IPS-18c (cell line): ENCODE measurements around the gene ACSL1.

ENCODE experiments used
- H3K4me3 ChIP-seq: 2 replicates; pipeline ENCODE4 v1.7.0; 2013; ENCODE audit warnings: low read depth, mild to moderate bottlenecking, low read length, moderate library complexity; ENCODE audit not compliant: insufficient read depth
- H3K9me3 ChIP-seq: one replicate; pipeline ENCODE4 v1.6.1; 2013; ENCODE audit warnings: mild to moderate bottlenecking, low read length, moderate library complexity; ENCODE audit not compliant: control insufficient read depth, insufficient read depth

ACSL1 gene

DNA sequence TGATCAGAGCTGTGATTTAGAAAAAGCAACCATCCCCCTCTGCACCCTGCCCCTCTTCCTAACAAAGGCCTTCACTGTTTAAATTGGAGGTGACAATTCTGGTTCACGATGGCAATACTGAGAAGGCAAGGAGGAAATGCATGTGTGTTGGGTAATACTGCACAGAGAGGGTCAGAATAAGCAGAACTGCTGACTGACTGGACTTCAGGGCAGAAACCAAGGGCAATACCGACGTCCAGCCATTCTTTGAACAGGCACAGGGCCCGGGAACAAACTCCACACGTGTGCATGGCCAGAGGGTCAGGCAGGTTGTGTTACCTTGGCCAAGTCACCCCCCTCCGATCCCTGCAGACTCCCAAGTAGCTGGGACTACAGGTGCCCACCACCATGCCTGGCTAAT is 6.0 kb downstream of the ACSL1 start:
- H3K9me3 ChIP-seq = no peaks in the 10 kb centered on the region
- H3K4me3 ChIP-seq = no peak overlapping the region

DNA sequence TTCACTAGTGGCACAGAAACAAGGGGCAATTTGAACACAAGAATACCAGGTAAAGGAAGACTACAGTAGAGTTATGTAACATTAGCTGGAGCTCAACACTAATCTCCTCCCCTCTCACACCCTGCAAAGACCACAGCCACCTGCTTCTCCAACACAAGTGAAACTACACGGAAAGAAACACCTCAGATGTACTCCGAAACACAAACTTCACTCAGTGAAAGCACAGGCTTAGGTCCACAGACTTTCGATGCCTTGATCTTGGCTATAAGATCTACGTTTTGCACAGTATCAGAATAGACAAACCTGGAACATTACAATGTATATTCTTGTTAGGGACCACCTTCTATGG is 7.6 kb downstream of the ACSL1 start:
- Histone ChIP-seq H3K4me3 (no peak overlapping the region), H3K9me3 (no peaks in the 10 kb centered on the region)

DNA sequence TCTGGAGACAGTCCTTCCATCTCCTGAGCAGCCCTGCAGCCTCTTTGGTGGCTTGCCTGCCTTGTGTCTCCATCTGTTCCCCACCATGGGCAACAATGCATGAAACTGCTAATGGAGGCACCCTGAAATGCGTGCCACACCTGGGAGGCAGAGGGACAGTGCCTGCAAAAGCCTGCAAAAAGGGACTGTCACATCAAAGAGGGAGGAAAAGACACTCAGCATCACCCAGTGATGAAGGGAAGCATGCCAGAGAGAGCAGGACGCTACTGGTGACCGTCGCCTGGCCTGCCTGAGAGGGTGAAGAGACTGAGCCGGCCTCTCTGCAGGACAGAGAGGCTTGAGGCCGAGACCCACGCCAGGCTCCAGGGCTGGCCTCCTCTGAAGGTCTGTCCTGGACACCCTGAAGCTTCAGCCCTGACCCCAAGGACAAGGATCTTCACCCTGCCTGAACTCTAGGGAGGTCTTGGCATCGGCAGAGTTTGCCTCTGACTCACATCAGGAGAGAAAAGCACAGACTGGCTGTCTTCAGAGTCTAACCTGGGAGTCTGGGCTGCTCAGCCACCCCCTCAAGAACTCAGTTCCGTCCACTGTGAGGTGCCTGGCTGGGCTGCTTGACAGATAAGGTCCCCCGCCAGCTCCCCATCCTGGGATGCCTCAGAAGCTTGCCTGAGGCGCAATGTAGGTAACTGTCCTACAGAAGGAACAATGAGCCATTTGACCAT is 8.1 kb downstream of the ACSL1 start:
- no peak overlapping the region for H3K4me3 ChIP-seq
- no peaks in the 10 kb centered on the region for H3K9me3 ChIP-seq

DNA sequence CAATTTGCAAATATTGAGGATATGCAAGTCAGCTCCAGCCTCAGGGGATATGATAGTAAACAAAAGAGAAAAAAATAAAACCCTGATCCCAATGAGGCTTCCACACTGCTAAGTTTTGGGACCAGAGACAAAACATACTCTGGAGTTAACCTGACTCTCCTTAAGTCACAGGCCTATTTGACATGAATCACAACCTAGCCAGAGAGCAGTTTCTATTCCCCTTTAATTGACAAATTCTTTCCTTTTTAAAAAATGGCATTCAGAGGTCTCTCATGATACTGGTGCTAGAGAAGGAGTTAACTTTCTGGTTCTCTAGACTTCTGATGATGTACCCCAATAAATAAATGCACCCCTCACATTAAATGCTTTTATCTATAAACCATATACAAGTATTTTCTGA is 8.8 kb downstream of the ACSL1 start:
- H3K4me3 ChIP-seq = no peak overlapping the region
- H3K9me3 ChIP-seq = no peaks in the 10 kb centered on the region

DNA sequence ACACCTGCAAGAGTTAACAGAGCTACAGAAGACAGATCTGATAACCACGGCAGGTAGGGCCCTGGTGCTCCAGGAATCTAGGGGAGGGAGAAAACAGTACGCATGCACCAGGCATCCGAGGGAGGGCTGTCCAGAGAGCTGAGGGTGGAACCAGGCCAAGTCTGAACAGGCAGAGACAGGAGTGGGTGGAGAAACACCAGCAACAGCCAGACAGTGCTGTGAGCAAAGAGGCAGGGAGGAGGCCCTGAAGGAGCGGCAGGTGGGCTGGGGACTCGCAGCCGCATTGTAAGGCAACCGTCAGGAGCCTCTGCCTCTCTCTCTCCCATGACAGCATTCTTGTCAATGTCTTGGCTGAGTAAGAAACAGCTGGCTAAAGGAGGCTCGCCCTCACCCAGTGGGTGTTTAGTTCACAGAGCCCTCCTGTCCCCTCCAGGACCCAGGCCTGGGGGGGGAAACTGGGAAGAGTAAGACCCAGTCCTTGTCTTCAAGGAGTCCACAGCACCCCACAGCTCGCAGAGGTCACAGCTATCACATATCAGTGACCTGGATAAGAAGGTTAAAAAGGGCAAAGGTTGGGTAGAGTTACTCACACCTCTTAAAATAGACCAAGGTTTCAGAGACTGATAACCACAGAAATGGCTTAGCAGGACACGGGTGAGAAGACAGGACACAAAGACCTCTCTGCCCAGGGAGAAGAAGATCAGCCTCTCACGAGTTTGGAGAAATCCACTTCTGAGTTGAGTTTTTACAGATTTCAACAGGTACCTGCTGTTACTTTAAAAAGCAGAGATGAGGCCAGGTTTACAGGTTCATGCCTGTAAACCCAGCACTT is 10.5 kb downstream of the ACSL1 start:
- H3K4me3 ChIP-seq = no peak overlapping the region

DNA sequence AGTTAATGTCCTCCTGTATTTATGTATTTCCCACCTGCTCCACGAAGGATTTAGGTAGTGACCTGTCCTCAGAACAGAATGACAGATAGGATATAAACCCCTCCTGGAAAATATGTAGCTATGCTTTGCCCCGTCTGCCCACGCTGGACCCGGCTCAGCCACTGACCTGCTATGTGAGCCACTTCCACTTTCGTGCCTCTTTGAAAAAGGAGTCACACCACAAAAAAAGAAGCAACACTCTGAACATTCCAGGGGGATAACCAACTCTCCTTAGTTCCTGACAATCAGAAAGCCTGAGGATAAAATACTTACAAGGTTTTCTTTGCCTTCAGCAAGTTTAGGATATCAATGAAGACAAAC is 11.1 kb downstream of the ACSL1 start:
- no peaks in the 10 kb centered on the region for H3K9me3 ChIP-seq
- H3K4me3 ChIP-seq = no peak overlapping the region

More for the DNA sequence above, 10.5 kb downstream of the ACSL1 start:
- H3K9me3 ChIP-seq = no peaks in the 10 kb centered on the region

DNA sequence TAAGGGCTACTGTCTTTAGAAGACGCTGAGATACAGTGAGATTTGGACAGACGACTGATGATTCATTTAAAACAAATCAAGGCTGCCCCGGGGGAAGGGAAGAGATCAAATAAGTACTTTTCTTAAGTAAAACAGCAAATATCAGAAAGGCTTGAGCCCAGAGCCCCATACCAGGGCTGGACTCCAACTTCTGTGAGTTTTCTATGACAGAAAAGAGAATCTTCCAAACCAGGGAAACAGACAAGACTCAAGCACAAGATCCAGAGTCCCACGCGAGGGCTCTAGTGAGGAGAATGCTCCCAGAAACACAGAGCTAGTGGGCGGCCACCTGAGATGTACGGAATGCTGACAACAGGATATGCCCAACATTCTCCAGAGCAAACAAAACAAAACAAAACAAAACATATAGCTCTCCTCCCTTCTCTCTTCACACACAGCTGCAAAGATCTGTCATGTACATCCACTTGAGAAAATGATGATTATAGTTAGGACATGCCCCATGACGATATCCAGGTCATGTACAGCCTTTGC is 13.1 kb downstream of the ACSL1 start:
- H3K9me3 ChIP-seq = no peaks in the 10 kb centered on the region
- H3K4me3 ChIP-seq = no peak overlapping the region

DNA sequence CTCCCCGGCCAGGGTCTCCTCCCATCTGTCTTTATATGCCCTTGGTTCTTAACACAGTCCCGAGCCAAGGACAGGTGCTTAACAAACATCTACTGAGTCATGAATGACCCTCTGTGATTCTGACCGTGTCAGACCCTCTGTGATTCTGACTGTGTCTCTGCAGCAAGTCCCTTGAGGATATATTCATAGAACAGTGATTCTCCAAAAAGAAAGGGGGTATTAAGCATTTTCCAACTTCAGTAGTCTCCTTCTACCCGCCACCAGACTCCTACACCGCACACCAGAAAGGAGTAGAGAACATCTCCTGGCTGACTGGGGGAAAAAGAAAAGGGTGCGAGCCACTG is 13.6 kb downstream of the ACSL1 start:
- no peak overlapping the region for H3K4me3 ChIP-seq

DNA sequence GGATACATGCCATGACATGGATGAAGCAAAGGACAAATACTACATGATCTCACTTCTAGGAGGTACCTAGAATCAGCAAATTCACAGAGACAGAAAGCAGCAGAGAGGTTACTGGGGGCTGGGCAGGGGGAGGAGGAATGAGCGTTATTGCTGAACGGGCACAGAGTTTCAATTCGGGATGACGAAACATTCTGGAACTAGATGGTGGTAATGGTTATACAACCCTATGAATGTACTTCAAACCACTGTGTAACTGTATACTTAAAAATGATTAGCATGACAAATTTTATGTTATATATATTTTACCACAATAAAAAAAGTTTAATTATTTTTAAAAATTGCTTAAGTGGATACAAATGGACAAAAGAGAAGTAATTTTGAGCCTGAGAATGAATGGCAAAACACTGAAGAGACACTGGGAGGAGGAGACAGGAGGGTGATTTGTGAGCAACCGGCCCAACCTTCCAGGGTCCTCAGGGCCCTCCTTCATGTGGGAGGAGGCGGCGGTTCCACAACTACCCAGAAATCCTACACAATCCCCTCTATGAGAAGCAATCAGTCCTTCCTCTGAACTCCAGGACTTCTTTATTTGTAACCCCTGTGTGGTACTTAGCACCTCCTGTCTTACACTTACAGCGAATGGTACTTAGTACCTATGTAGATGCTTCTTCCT is 14.1 kb downstream of the ACSL1 start:
- H3K9me3 ChIP-seq = no peaks in the 10 kb centered on the region

More for the DNA sequence above, 13.6 kb downstream of the ACSL1 start:
- H3K9me3 ChIP-seq = no peaks in the 10 kb centered on the region

DNA sequence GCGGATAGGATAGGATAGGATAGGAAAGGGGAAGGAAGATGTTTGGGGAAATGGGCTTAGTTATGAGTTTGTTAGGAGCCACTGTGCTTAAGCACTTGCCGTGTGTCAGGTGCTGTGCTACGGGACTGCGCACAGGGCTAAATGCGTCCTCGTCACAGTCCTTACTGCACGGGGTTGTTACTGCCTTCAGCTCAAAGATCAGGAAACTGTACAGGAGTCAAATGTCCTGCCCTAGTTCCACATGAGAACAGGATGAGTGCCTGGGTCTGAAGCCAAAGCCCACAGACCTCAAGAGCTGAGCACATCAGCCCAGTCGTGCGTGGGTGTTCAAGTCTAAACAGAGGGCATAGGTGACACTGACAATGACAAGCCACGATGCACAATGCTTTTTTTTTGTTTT is 15.0 kb downstream of the ACSL1 start:
- Histone ChIP-seq H3K9me3 (no peaks in the 10 kb centered on the region), H3K4me3 (no peak overlapping the region)

More for the DNA sequence above, 14.1 kb downstream of the ACSL1 start:
- H3K4me3 ChIP-seq = no peak overlapping the region

DNA sequence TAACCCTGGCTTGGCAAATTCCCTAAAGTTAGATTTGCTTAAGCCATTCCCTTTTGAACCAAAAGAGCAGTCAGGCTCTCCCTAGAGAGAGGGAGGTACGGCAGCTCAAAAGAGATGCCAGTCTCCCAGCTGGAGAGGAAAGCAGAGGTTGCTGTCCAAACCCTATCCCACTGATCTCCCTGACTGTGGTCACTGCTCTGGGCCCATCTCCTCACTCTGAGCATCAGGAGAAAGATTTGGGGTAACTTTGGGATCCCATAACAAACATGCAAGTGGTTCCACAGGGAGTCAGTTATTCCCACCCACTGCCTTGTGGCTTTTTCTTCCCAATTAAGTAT is 17.1 kb downstream of the ACSL1 start:
- Histone ChIP-seq H3K4me3 (no peak overlapping the region), H3K9me3 (no peaks in the 10 kb centered on the region)

DNA sequence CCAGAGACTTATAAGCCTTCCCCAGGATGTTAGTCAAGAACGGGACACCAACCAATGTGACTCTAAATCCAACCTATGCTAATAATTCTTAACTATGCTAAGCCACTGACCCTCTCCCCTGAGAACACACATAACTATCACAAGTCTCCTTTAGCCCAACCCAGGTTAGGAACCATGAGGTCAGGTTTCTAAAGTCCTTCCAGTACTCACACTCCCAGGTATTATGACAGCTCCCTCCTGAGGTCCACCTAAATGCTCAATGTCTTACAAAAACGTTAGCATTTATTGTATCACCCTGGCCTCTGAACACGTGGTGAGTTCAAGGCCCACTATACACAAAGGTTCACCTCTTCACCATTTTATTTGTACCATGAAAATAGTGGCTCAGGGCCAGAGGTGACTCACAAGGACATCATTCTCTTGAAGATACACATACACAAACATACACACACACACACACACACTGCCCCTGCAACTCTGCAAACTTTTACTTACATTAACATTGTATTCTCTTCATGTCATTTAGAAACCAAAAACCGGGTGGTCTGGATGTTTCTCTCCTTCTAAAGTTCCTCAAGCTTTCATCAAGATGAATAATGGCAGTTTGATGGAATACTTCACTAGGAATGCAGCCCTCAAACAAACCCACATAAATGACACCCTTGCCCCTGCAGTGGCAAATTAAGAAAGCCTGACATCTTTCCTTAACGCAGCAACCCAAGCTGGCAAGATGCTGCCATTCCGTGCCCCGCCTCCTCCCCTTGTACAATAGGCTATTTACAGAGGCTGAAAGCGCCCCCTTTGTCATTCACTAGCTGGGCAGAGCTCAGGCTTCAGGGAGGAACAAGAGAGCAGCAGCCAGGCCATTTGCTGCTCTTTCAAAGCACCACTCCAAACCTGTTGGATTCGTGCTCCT is 17.7 kb downstream of the ACSL1 start:
- H3K4me3 ChIP-seq = no peak overlapping the region
- H3K9me3 ChIP-seq = no peaks in the 10 kb centered on the region

DNA sequence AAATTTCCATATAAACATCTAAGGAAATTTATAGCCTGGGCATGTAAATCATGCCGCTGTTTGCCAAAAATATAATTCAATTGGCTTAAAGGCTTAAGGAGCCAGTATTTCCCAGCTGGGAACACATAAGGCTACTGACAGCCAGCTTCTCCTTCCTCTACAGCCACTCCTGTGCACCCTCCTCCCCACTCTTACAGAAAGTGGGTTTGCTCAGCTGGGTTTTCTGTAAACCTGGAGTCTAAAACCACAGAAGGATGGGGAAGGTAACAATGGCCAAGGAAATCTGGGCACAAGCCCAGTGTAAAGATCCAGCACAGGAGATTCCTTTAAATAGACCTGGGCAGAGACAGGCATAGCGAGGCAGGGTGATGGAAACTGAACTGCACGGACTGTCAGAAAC is 18.5 kb downstream of the ACSL1 start:
- Histone ChIP-seq H3K4me3 (no peak overlapping the region), H3K9me3 (no peaks in the 10 kb centered on the region)

DNA sequence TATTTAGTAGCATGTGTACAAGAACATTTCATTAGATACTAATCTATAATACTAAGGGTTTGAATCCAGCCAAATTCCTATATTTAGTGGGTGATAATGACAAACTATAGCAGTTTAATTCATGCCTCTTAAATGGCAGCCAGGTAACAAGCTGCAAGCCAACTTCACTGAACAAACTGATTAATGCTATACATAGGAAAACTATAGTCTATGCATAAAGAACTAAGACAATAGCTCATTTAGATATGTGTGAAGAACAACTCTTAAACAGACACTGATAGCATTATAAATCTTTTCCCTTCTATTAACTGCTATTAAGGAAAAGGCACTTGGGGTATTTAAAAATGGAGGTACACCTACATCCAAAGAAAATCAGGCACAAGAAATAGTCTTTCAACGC is 19.1 kb downstream of the ACSL1 start:
- no peaks in the 10 kb centered on the region for H3K9me3 ChIP-seq
- no peak overlapping the region for H3K4me3 ChIP-seq

DNA sequence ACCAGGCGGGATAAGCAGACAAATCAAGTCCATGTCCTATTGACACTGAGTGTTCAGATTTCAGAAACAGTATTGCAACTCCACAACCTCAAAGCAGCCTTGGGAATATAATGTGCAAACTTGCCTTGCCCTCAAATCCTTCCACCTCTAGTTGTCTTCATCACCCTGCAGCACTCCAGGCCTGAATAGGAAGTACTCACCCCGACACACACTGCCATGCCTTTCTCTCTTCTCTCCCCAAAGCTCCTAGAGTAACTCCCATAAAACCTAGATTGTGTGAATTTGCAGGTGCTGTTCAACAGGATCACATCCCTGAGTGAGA is 19.6 kb downstream of the ACSL1 start:
- Histone ChIP-seq H3K4me3 (no peak overlapping the region), H3K9me3 (no peaks in the 10 kb centered on the region)

DNA sequence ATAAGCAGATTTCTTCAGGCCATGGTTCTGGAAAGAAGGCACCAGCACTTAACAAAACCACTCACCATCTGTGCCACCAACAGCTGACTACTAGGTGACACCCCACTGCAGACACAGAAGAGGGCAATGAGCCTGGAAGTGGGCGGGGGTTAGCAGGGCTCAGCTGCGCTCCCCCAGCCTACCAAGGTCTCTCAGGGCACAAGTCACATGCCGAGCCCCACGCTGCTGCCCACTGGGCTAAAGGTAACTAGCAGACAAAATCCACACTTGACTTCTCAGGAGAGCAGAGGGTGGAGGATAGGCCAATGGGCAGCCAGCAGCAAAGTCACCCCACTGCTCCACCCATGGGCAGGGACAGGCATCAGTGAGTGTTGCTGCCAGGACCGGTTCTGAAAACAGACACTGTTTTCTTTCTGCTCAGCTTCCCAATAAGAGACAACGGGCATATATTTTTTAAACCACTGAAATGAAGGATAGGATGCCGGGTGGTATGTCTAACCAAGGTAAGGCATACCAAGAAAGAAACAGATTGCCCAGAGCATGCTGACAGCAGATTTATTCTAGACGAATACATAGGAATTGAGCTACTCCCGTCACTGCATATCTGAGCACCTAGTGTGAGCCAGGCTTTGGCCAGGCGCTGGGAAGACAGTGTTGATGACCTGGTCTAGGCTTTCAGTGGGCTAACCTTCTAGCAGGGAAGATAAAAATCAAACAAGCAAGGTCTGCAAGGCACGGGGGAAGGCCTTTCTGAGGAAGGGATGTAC is 20.1 kb downstream of the ACSL1 start:
- H3K9me3 ChIP-seq = no peaks in the 10 kb centered on the region
- no peak overlapping the region for H3K4me3 ChIP-seq

DNA sequence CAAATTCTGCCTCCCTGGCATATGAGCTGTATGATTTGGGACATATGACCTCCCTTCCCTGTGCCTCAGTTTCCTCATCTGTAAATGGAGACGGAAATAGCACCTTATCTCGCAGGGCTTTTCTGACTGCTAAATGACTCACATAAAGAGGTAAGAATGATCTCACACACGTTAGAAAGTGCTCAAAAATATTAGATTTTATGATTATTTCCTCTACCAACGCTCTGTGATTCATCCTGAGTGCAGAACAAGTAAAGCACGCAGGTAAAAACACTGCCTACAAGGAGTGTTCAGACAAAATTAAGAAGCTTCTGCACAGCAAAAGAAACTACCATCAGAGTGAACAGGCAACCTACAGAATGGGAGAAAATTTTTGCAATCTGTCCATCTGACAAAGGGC is 21.1 kb downstream of the ACSL1 start:
- Histone ChIP-seq H3K9me3 (no peaks in the 10 kb centered on the region), H3K4me3 (no peak overlapping the region)
